Measurements from ENCODE around the gene TOR1AIP1. TPM values are rescaled to one million over a fixed set of nuclear protein-coding genes. Genes with fewer than 3 reads are reported as not detected.

TOR1AIP1 gene
- total and polyA plus RNA-seq, 2 donors (not counting 1 experiment from before 2014, with no cell fraction given) = 51.1 to 62.3 TPM

- Histone ChIP-seq H2AFZ (ENCODE audit: low read length) (no peak overlapping the region), H3K27me3 (ENCODE audit: control insufficient read depth, insufficient read depth, low read length) (no peaks in the 10 kb centered on the region), H4K20me1 (ENCODE audit: control insufficient read depth, extremely low read depth, insufficient read depth, low read length) (no peaks in the 10 kb centered on the region), H3K79me2 (ENCODE audit: control insufficient read depth, insufficient read depth, low read length) (peaks cover 27% of the 10 kb centered on the region), H3K9ac (ENCODE audit: insufficient read depth, low read length) (no peak overlapping the region), H3K36me3 (ENCODE audit: control insufficient read depth, insufficient read depth, low read length) (no peaks in the 10 kb centered on the region), H3K27ac (ENCODE audit: insufficient read depth, low read length) (no peak overlapping the region), H3K4me3 (replicated peaks in 1 of 4; ENCODE audit: control extremely low read depth in 1 of 4, insufficient read depth in 1 of 4, low read depth in 3 of 4, low read length in 4 of 4) (no peak overlapping the region), H3K4me2 (ENCODE audit: extremely low read depth, insufficient read depth, low read length) (no peak overlapping the region), H3K4me1 (ENCODE audit: control insufficient read depth, extremely low read depth, insufficient read depth, low read length) (peaks cover 2% of the 10 kb centered on the region), H3K9me3 (ENCODE audit: control insufficient read depth, insufficient read depth, low read depth, low read length) (no peaks in the 10 kb centered on the region)
- TF ChIP-seq, protein P1, sequence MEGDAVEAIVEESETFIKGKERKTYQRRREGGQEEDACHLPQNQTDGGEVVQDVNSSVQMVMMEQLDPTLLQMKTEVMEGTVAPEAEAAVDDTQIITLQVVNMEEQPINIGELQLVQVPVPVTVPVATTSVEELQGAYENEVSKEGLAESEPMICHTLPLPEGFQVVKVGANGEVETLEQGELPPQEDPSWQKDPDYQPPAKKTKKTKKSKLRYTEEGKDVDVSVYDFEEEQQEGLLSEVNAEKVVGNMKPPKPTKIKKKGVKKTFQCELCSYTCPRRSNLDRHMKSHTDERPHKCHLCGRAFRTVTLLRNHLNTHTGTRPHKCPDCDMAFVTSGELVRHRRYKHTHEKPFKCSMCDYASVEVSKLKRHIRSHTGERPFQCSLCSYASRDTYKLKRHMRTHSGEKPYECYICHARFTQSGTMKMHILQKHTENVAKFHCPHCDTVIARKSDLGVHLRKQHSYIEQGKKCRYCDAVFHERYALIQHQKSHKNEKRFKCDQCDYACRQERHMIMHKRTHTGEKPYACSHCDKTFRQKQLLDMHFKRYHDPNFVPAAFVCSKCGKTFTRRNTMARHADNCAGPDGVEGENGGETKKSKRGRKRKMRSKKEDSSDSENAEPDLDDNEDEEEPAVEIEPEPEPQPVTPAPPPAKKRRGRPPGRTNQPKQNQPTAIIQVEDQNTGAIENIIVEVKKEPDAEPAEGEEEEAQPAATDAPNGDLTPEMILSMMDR (conservative IDR thresholded peaks at IDR 0.05 in 1 of 2, IDR thresholded peaks at IDR 0.05 in 1 of 2; ENCODE audit: low read depth in 1 of 2, low read length in 2 of 2) = no peak
- TF ChIP-seq EZH2 (IDR thresholded peaks at IDR 0.05; ENCODE audit: low read length, missing control alignments) = no peak
- no peak for DNase-seq (ENCODE audit: low read depth in 2 of 2)
Measured at GRCh38 chr1:179952186-179952585, 70.1 kb downstream of the TOR1AIP1 start.

GRCh38 chr1:179953974-179954492, 71.9 kb downstream of the TOR1AIP1 start:
- DNase-seq (ENCODE audit: low read depth in 2 of 2) = no peak
- Histone ChIP-seq H3K36me3 (ENCODE audit: control insufficient read depth, insufficient read depth, low read length) (no peaks in the 10 kb centered on the region), H3K4me2 (ENCODE audit: extremely low read depth, insufficient read depth, low read length) (peak overlapping the region; percentile 75), H3K9ac (ENCODE audit: insufficient read depth, low read length) (peak overlapping the region; percentile 11), H3K27ac (ENCODE audit: insufficient read depth, low read length) (peak overlapping the region; percentile 89), H3K79me2 (ENCODE audit: control insufficient read depth, insufficient read depth, low read length) (peaks cover 43% of the 10 kb centered on the region), H4K20me1 (ENCODE audit: control insufficient read depth, extremely low read depth, insufficient read depth, low read length) (no peaks in the 10 kb centered on the region), H3K9me3 (ENCODE audit: control insufficient read depth, insufficient read depth, low read depth, low read length) (no peaks in the 10 kb centered on the region), H3K4me1 (ENCODE audit: control insufficient read depth, extremely low read depth, insufficient read depth, low read length) (peaks cover 2% of the 10 kb centered on the region), H3K4me3 (replicated peaks in 1 of 4; ENCODE audit: control extremely low read depth in 1 of 4, insufficient read depth in 1 of 4, low read depth in 3 of 4, low read length in 4 of 4) (peak overlapping the region; percentile 49 to 91 (median 72)), H2AFZ (ENCODE audit: low read length) (peak overlapping the region; percentile 94), H3K27me3 (ENCODE audit: control insufficient read depth, insufficient read depth, low read length) (no peaks in the 10 kb centered on the region)
- TF ChIP-seq, protein P1 (conservative IDR thresholded peaks at IDR 0.05 in 1 of 2, IDR thresholded peaks at IDR 0.05 in 1 of 2; ENCODE audit: low read depth in 1 of 2, low read length in 2 of 2) = no peak
- TF ChIP-seq EZH2 (IDR thresholded peaks at IDR 0.05; ENCODE audit: low read length, missing control alignments) = no peak

- no peaks in the 10 kb centered on the region for H3K27me3 ChIP-seq (ENCODE audit: control insufficient read depth, insufficient read depth, low read length)
- peak within 1 kb of the TSS; percentile 89 for H3K27ac ChIP-seq (ENCODE audit: insufficient read depth, low read length)
- DNase-seq (ENCODE audit: low read depth in 2 of 2) = peak; percentile 99 to 100
- H3K79me2 ChIP-seq (ENCODE audit: control insufficient read depth, insufficient read depth, low read length) = peaks cover 48% of the 10 kb centered on the region
- TF ChIP-seq, protein P1 (conservative IDR thresholded peaks at IDR 0.05 in 1 of 2, IDR thresholded peaks at IDR 0.05 in 1 of 2; ENCODE audit: low read depth in 1 of 2, low read length in 2 of 2) = no peak
- TF ChIP-seq EZH2 (IDR thresholded peaks at IDR 0.05; ENCODE audit: low read length, missing control alignments) = no peak
- peak within 1 kb of the TSS; percentile 85 for H3K4me2 ChIP-seq (ENCODE audit: extremely low read depth, insufficient read depth, low read length)
- H2AFZ ChIP-seq (ENCODE audit: low read length) = peak within 1 kb of the TSS; percentile 94
- peak within 1 kb of the TSS; percentile 58 to 91 (median 82) for H3K4me3 ChIP-seq (replicated peaks in 1 of 4; ENCODE audit: control extremely low read depth in 1 of 4, insufficient read depth in 1 of 4, low read depth in 3 of 4, low read length in 4 of 4)
- H4K20me1 ChIP-seq (ENCODE audit: control insufficient read depth, extremely low read depth, insufficient read depth, low read length) = no peaks in the 10 kb centered on the region
- no peaks in the 10 kb centered on the region for H3K36me3 ChIP-seq (ENCODE audit: control insufficient read depth, insufficient read depth, low read length)
- peak within 1 kb of the TSS; percentile 93 for H3K9ac ChIP-seq (ENCODE audit: insufficient read depth, low read length)
- H3K9me3 ChIP-seq (ENCODE audit: control insufficient read depth, insufficient read depth, low read depth, low read length) = no peaks in the 10 kb centered on the region
- peaks cover 2% of the 10 kb centered on the region for H3K4me1 ChIP-seq (ENCODE audit: control insufficient read depth, extremely low read depth, insufficient read depth, low read length)
Measured at GRCh38 chr1:179954493-179955286, 72.6 kb downstream of the TOR1AIP1 start, which contains the start of gene CEP350. Gene CEP350, plus strand, starts transcription at chr1:179954810. Its CDS starts 31,372 bp downstream, at chr1:179986182.

Data from fibroblast of lung (primary cell).